Esophagus (tissue), 2 donors: ENCODE measurements around the gene EVL. TPM values are rescaled to one million over a fixed set of nuclear protein-coding genes. Genes with fewer than 3 reads are reported as not detected.
"Not testable (repeated sequence)": the region's sequence is repeated elsewhere in the genome, so short reads cannot be mapped to it uniquely, and the experiment has no call there.

ENCODE experiments used
- H3K27ac ChIP-seq, 2 donors: one replicate each; pipeline ENCODE4 v1.5.1; 2013; ENCODE audit warnings: low read depth in 2 of 2, mild to moderate bottlenecking in 2 of 2, inconsistent platforms in 1 of 2, low read length in 1 of 2, moderate library complexity in 1 of 2
- H3K27me3 ChIP-seq, 2 donors: one replicate each; pipeline ENCODE4 v1.6.1; 2013; ENCODE audit warnings: low read length in 2 of 2, control low read depth in 1 of 2, mild to moderate bottlenecking in 1 of 2; ENCODE audit not compliant: insufficient read depth in 2 of 2, control insufficient read depth in 1 of 2
- H3K36me3 ChIP-seq, 2 donors: one replicate each; pipeline ENCODE4 v1.6.1; 2013; ENCODE audit warnings: low read length in 1 of 2; ENCODE audit not compliant: control insufficient read depth in 2 of 2, insufficient read depth in 2 of 2
- H3K4me1 ChIP-seq, 2 donors: one replicate each; pipeline ENCODE4 v1.6.1; 2013; ENCODE audit warnings: low read length in 1 of 2; ENCODE audit not compliant: control insufficient read depth in 2 of 2, insufficient read depth in 2 of 2
- H3K4me3 ChIP-seq, 2 donors: one replicate each; pipeline ENCODE4 v1.5.1; 2013; ENCODE audit warnings: low read length in 2 of 2, mild to moderate bottlenecking in 2 of 2, low read depth in 1 of 2, moderate library complexity in 1 of 2
- H3K9me3 ChIP-seq, 2 donors: one replicate each; pipeline ENCODE4 v1.6.1; 2013; ENCODE audit warnings: mild to moderate bottlenecking in 2 of 2, low read depth in 1 of 2, low read length in 1 of 2, moderate library complexity in 1 of 2; ENCODE audit not compliant: control insufficient read depth in 2 of 2, insufficient read depth in 1 of 2
- WGBS, 2 donors: extraction: QIAGEN DNeasy Blood & Tissue Kit; methylation state at CpG; one replicate each; pipeline ENCODE4 v1.1.7; 2013; 5-methylcytosine and 5-hydroxymethylcytosine counted together
- polyA plus RNA-seq, 2 donors: library from polyadenylated mRNA; stranded (reverse); fragments of 200-250 nt; gene quantifications; one replicate each; pipeline ENCODE4 v1.2.3, GENCODE V29; 2013
- donor health status: healthy with polysubstance abuse.
- donor health status: Bipolar disorder and iron deficiency.

EVL gene
- polyA plus RNA-seq, 2 donors: 25.3 to 41.9 TPM

- peaks cover 3 to 10% of the 10 kb centered on the region in 2 donors for H3K4me1 ChIP-seq
- no peaks in the 10 kb centered on the region for H3K36me3 ChIP-seq
- WGBS, 2 donors: 36 to 38% methylated on average over 27 of the region's 27 CpGs
- H3K27ac ChIP-seq: peak overlapping the region in 1 of 2 donors; percentile 22
- H3K4me3 ChIP-seq: no peak overlapping the region
- no peaks in the 10 kb centered on the region for H3K27me3 ChIP-seq
- H3K9me3 ChIP-seq: peaks cover 0 to 2% of the 10 kb centered on the region in 2 donors
Measured at GRCh38 chr14:100165376-100165775, 100.2 kb downstream of the EVL start.

GRCh38 chr14:100165831-100166440 is 100.7 kb downstream of the EVL start:
- H3K36me3 ChIP-seq: no peaks in the 10 kb centered on the region

DNA sequence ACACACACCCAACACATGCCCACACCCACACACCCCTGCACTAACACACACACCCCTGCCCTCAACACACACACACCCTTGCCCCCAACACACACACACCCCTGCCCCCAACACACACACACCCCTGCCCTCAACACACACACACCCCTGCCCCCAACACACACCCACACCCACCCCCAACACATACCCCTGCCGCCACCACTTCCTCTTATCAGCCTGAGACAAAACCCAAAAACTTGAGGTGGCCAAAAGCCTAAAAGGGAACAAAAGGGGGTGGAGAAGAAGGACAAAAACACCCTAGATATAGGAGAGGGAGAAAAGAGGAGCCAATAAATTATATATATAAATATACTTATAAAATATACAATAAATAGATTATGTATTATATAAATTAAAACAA is 103.3 kb downstream of the EVL start:
- H3K4me1 ChIP-seq: peaks cover 0 to 5% of the 10 kb centered on the region in 2 donors
- H3K27me3 ChIP-seq: no peaks in the 10 kb centered on the region
- no peaks in the 10 kb centered on the region for H3K9me3 ChIP-seq
- no peak overlapping the region for H3K27ac ChIP-seq
- no peaks in the 10 kb centered on the region for H3K36me3 ChIP-seq
- H3K4me3 ChIP-seq: no peak overlapping the region
- WGBS, 2 donors: 64 to 83% methylated on average over 1 of the region's 1 CpG

More at GRCh38 chr14:100165831-100166440, 100.7 kb downstream of the EVL start:
- Histone ChIP-seq H3K27ac (no peak overlapping the region), H3K27me3 (no peaks in the 10 kb centered on the region), H3K4me3 (peak overlapping the region; percentile 10 to 22), H3K9me3 (no peaks in the 10 kb centered on the region), H3K4me1 (peaks cover 3 to 5% of the 10 kb centered on the region in 2 donors)
- WGBS, 2 donors: 26 to 29% methylated on average over 11 to 16 of the region's 16 CpGs

DNA sequence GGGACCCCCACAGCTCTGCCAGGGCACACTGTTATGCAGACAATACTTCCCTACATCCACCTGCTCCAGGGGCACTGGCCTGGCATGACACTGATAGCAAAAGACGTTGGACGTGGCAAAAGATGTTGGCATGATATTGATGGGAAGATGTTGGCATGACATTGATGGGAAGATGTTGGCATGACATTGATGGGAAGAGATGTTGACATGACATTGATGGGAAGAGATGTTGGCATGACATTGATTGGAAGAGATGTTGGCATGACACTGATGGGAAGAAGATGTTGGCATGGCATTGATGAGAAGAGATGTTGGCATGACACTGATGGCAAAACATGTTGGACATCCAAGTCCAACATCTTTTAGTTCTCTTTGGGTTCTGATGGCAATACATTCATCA is 105.7 kb downstream of the EVL start:
- WGBS, 2 donors: 93 to 97% methylated on average over 2 of the region's 2 CpGs
- H3K9me3 ChIP-seq: no peaks in the 10 kb centered on the region
- H3K4me1 ChIP-seq: peaks cover 0 to 3% of the 10 kb centered on the region in 2 donors
- H3K27me3 ChIP-seq: no peaks in the 10 kb centered on the region
- H3K27ac ChIP-seq: no peak overlapping the region
- H3K36me3 ChIP-seq: no peaks in the 10 kb centered on the region
- H3K4me3 ChIP-seq: no peak overlapping the region

GRCh38 chr14:100172811-100173210 is 107.6 kb downstream of the EVL start:
- no peaks in the 10 kb centered on the region for H3K27me3 ChIP-seq
- no peak overlapping the region for H3K27ac ChIP-seq
- no peaks in the 10 kb centered on the region for H3K36me3 ChIP-seq
- WGBS, 2 donors: 86 to 90% methylated on average over 5 of the region's 5 CpGs
- no peak overlapping the region for H3K4me3 ChIP-seq
- no peaks in the 10 kb centered on the region for H3K9me3 ChIP-seq
- peaks cover 3 to 4% of the 10 kb centered on the region in 2 donors for H3K4me1 ChIP-seq

GRCh38 chr14:100173353-100173752 is 108.1 kb downstream of the EVL start:
- no peaks in the 10 kb centered on the region for H3K36me3 ChIP-seq
- no peak overlapping the region for H3K4me3 ChIP-seq
- no peak overlapping the region for H3K27ac ChIP-seq
- H3K9me3 ChIP-seq: no peaks in the 10 kb centered on the region
- H3K27me3 ChIP-seq: no peaks in the 10 kb centered on the region
- H3K4me1 ChIP-seq: peaks cover 3 to 4% of the 10 kb centered on the region in 2 donors
- whole genome bisulfite sequencing, 2 donors: 76 to 86% methylated on average over 7 of the region's 7 CpGs

DNA sequence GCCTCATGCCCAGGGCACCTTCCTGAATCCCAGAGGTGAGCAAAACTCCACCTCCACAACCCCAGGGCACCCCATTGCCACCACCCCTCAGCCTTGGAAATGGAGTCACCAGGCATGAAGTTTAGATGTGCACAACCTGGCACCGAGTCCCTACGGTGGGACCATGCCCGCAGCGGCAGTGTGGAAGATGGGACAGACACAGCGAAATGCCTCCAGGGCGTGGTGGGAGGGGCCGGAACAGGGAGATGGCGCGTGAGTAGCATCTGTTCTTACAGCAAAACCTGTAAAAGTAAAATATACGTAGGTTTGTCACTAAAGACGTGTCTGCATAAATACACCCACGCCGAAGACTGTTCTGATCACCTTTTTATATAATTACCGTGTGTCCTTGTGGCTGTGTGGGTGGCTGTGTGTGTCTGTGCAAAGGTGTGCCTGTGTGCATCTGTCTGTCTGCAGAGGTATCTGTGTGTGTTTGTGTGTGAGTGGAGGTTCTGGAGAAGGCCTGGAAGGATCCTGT is 111.6 kb downstream of the EVL start:
- Histone ChIP-seq H3K36me3 (no peaks in the 10 kb centered on the region), H3K9me3 (no peaks in the 10 kb centered on the region), H3K27ac (no peak overlapping the region), H3K27me3 (no peaks in the 10 kb centered on the region), H3K4me1 (peaks cover 2 to 4% of the 10 kb centered on the region in 2 donors), H3K4me3 (no peak overlapping the region)
- WGBS, 2 donors: 80 to 89% methylated on average over 14 of the region's 14 CpGs

DNA sequence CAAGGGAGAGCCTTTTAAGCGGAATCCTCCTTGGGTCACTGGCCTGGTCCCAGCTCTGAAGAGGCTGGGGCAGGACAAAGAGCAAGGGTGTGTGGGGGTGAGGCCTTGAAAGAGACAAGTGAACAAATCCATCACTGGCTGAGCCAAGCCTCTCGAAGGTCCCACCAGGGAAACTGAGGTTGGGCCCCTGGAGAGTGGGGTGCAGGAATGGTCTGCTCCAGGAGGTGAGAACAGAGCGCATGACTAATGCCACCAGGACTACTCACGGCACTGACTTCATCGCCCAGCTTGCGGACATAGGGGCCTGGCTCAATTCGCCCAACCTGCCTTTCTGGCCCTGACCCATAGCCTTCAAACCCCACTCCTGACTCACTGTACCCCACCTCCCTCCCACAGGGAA is 113.5 kb downstream of the EVL start:
- Histone ChIP-seq H3K27ac (no peak overlapping the region), H3K4me3 (no peak overlapping the region), H3K27me3 (no peaks in the 10 kb centered on the region), H3K9me3 (no peaks in the 10 kb centered on the region), H3K36me3 (no peaks in the 10 kb centered on the region), H3K4me1 (peaks cover 2 to 4% of the 10 kb centered on the region in 2 donors)
- WGBS, 2 donors: 88 to 94% methylated on average over 7 of the region's 7 CpGs

DNA sequence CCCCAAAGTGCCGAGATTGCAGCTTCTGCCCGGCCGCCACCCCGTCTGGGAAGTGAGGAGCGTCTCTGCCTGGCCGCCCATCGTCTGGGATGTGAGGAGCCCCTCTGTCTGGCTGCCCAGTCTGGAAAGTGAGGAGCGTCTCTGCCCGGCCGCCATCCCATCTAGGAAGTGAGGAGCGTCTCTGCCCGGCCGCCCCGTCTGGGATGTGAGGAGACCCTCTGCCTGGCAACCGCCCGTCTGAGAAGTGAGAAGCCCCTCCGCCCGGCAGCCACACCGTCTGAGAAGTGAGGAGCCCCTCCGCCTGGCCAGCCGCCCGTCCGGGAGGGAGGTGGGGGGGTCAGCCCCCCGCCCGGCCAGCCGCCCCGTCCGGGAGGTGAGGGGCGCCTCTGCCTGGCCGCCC is 115.4 kb downstream of the EVL start:
- not testable (repeated sequence) for H3K27ac ChIP-seq, H3K9me3 ChIP-seq, H3K4me1 ChIP-seq, H3K4me3 ChIP-seq, H3K36me3 ChIP-seq, H3K27me3 ChIP-seq
- 93% methylated on average over 13 to 25 of the region's 30 CpGs for WGBS, 2 donors

DNA sequence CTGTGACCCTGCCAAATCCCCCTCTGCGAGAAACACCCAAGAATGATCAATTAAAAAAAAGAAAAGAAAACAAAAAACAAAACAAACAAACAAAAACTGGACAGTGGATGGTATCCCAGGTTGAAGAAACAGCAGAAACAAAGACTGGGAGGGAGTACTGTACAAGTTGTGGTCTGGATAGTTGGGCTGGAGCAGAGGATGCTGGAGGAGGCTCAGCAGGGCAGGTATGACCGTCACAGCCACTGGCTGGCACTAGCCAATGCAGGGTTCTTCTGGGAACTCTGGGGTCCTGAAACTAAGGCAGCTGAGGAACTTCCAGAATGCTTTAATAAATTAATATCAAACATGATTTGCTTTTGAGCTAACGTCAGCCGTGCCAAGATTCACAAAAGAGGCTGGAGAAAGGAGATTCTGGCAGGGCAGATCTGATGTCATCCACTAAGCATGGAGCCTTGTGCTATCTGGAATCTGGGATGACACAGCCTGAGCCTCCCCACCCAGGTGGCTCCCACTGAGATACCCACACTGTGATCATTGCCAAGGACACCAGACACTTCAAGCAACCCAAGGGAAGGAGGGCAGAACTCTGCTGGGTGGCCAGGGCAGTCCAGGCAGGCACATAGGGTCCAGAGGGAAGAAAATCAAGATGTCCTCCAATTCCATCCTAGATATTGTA is 116.8 kb downstream of the EVL start:
- not testable (repeated sequence) for H3K27ac ChIP-seq, H3K27me3 ChIP-seq, H3K4me1 ChIP-seq, H3K36me3 ChIP-seq, H3K4me3 ChIP-seq, H3K9me3 ChIP-seq
- WGBS, 2 donors: 72 to 76% methylated on average over 3 to 4 of the region's 4 CpGs
